ENCODE data around the gene HS1BP3. TPM values are rescaled to one million over a fixed set of nuclear protein-coding genes. Genes with fewer than 3 reads are reported as not detected.
A peak's percentile ranks its signal among the peaks of the same experiment; 100 is the strongest.

HS1BP3 gene
- total and polyA plus RNA-seq, 2 of the 4 experiments (the other 2 are of a cell fraction): 9.0 to 14.8 TPM

DNA sequence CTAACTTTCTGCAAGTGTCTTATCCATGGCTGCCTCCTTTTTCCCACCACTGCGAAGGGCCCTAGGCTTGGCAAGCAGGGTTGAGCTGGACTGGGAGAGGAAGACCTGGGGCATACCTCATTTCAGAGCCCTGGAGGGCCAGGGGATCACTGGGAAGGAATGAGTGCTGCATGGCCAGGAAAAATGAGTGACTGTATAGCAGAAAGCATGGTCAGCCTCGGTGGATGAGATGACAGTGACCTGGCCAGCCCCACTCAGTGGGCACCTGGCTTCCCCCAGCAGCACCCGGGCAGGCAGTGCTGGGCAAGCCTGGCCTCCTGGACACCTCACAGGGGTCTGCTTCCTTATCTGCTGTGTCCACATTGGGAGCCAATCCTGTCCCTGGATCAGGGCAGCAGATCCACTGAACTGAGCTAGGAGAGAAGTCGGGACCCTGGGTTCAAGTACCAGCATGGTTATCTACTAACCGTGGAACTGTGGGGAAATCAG is 76.4 kb downstream of the HS1BP3 start:
- dilution Hi-C loops (cut with HindIII; ENCODE audit: low sequenced_read_pairs, unreplicated experiment) (no loop called here), intact Hi-C loops (cut with micrococcal nuclease) (no loop called here), in situ Hi-C loops (cut with MboI; ENCODE audit: low sequenced_read_pairs) (no loop called here)
- H2BK20ac ChIP-seq (ENCODE audit: low read depth, low read length): no peak overlapping the region
- ATAC-seq (ENCODE audit: low read depth): no peak
- CTCF ChIA-PET: interaction anchor here (0.7 kb wide), 1 partner anchor 1657 kb away, joined by 3 read pairs; no protein-coding TSS in a partner anchor
- 0 out of 2 replicates have a peak overlapping the region, but pooled peaks have one; percentile 14 for H2AK5ac ChIP-seq (ENCODE audit: low read depth, low read length)
- no TSS peak for BruUV-seq (replicated peaks)
- H4K5ac ChIP-seq (ENCODE audit: low read depth, low read length): no peak overlapping the region
- H2BK5ac ChIP-seq (ENCODE audit: low read depth, low read length, poor library complexity, severe bottlenecking): no peak overlapping the region
- peaks cover 24% of the 10 kb centered on the region for H3K4me1 ChIP-seq (ENCODE audit: control insufficient read depth, insufficient read depth, low read length)
- H3K4me3 ChIP-seq (ENCODE audit: insufficient read depth, low read depth, low read length): no peak overlapping the region
- no peaks in the 10 kb centered on the region for H3K27me3 ChIP-seq (ENCODE audit: control insufficient read depth, insufficient read depth, low read length)
- POLR2A ChIA-PET (ENCODE audit: unreplicated experiment): no interaction called here
- no peak overlapping the region for H2AK9ac ChIP-seq (replicated peaks; ENCODE audit: low read depth, low read length, poor library complexity)
- H3K9ac ChIP-seq (ENCODE audit: low read depth, low read length): no peak overlapping the region
- H3K9me3 ChIP-seq (ENCODE audit: control insufficient read depth, insufficient read depth, low read length): no peaks in the 10 kb centered on the region
- peak overlapping the region; percentile 15; the same call in 1 of the 2 replicates for H4K91ac ChIP-seq (ENCODE audit: insufficient read depth, low read depth, low read length)
- DNase-seq: no peak
- H3K79me1 ChIP-seq (ENCODE audit: low read depth in 1 of 2, low read length in 2 of 2): no peaks in the 10 kb centered on the region
- 0 out of 2 replicates have a peak overlapping the region, but pooled peaks have one; percentile 28 for H3K14ac ChIP-seq (replicated peaks; ENCODE audit: low read depth, low read length)
- H3K18ac ChIP-seq (ENCODE audit: low read depth, low read length): no peak overlapping the region
- peak overlapping the region; percentile 52 for H3K4ac ChIP-seq (ENCODE audit: low read depth, low read length)
- WGBS, 2 experiments (ENCODE audit: extremely low coverage in 2 of 2, insufficient read length in 1 of 2): no CpG with 5 or more reads among the region's 5 CpGs
- no peak overlapping the region for H3K4me2 ChIP-seq (ENCODE audit: low read depth, low read length)
- H3K23ac ChIP-seq (ENCODE audit: low read depth, low read length): no peak overlapping the region
- H3K27ac ChIP-seq (ENCODE audit: insufficient read depth, low read length): no peak overlapping the region
- peaks cover 18% of the 10 kb centered on the region for H3K9me1 ChIP-seq (ENCODE audit: insufficient read depth, low read length)
- H2BK120ac ChIP-seq (ENCODE audit: low read depth, low read length): peak overlapping the region; percentile 13; the same call in 1 of the 2 replicates
- H3K36me3 ChIP-seq (ENCODE audit: control insufficient read depth, insufficient read depth, low read length): no peaks in the 10 kb centered on the region
- no peaks in the 10 kb centered on the region for H4K20me1 ChIP-seq (ENCODE audit: insufficient read depth, low read length)
- H4K8ac ChIP-seq (ENCODE audit: low read depth in 2 of 2, low read length in 2 of 2): no peak overlapping the region
- H3K56ac ChIP-seq (ENCODE audit: extremely low read depth, insufficient read depth, low read length): no peak overlapping the region
- H2BK15ac ChIP-seq (ENCODE audit: low read depth, low read length): no peak overlapping the region
- TF ChIP-seq, protein P1, sequence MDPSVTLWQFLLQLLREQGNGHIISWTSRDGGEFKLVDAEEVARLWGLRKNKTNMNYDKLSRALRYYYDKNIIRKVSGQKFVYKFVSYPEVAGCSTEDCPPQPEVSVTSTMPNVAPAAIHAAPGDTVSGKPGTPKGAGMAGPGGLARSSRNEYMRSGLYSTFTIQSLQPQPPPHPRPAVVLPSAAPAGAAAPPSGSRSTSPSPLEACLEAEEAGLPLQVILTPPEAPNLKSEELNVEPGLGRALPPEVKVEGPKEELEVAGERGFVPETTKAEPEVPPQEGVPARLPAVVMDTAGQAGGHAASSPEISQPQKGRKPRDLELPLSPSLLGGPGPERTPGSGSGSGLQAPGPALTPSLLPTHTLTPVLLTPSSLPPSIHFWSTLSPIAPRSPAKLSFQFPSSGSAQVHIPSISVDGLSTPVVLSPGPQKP (IDR thresholded peaks at IDR 0.05; ENCODE audit: borderline replicate concordance, low read depth, low read length): no peak
- peak overlapping the region; percentile 28 for H2AFZ ChIP-seq (replicated peaks; ENCODE audit: low read length, poor library complexity)
